ENCODE results near the gene NEK2. TPM values are rescaled to one million over a fixed set of nuclear protein-coding genes. Genes with fewer than 3 reads are reported as not detected.

Gene NEK2
- total and polyA plus RNA-seq, 2 of the 13 experiments (the other 11 are each of a cell fraction or from before 2014, with no cell fraction given): 10.9 to 40.8 TPM

- TF ChIP-seq, protein P1, sequence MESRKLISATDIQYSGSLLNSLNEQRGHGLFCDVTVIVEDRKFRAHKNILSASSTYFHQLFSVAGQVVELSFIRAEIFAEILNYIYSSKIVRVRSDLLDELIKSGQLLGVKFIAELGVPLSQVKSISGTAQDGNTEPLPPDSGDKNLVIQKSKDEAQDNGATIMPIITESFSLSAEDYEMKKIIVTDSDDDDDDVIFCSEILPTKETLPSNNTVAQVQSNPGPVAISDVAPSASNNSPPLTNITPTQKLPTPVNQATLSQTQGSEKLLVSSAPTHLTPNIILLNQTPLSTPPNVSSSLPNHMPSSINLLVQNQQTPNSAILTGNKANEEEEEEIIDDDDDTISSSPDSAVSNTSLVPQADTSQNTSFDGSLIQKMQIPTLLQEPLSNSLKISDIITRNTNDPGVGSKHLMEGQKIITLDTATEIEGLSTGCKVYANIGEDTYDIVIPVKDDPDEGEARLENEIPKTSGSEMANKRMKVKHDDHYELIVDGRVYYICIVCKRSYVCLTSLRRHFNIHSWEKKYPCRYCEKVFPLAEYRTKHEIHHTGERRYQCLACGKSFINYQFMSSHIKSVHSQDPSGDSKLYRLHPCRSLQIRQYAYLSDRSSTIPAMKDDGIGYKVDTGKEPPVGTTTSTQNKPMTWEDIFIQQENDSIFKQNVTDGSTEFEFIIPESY (CRISPR knock-in tag; IDR thresholded peaks at IDR 0.05): no peak
- TF ChIP-seq NFYB (CRISPR knock-in tag; IDR thresholded peaks at IDR 0.05): no peak
- TF ChIP-seq, protein P2, sequence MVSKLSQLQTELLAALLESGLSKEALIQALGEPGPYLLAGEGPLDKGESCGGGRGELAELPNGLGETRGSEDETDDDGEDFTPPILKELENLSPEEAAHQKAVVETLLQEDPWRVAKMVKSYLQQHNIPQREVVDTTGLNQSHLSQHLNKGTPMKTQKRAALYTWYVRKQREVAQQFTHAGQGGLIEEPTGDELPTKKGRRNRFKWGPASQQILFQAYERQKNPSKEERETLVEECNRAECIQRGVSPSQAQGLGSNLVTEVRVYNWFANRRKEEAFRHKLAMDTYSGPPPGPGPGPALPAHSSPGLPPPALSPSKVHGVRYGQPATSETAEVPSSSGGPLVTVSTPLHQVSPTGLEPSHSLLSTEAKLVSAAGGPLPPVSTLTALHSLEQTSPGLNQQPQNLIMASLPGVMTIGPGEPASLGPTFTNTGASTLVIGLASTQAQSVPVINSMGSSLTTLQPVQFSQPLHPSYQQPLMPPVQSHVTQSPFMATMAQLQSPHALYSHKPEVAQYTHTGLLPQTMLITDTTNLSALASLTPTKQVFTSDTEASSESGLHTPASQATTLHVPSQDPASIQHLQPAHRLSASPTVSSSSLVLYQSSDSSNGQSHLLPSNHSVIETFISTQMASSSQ (IDR thresholded peaks at IDR 0.05; ENCODE audit: low read depth): no peak
- TF ChIP-seq, protein P2 (CRISPR knock-in tag; IDR thresholded peaks at IDR 0.05; ENCODE audit: borderline replicate concordance): no peak
Observed at GRCh38 chr1:211724687-211725196, 49.3 kb upstream of the NEK2 start (continued).

DNA sequence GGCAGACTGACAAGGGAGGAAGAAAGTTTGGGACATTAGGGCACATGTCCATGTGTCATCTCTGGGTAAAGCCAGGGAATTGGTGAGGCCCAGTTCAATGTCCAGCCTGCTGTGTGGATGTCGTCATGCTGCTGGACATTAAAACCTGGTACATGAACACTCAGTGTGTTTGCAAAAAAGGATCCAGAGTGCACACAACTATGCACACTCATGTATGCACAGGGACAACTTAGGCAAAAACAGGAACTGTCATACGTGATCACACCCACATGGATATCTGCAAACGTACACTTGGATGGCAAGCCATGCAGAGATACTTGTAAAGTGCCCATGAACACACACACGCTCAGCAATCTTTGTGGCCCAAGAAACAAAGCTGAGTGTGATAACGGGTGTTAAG is 47.9 kb upstream of the NEK2 start:
- CTCF ChIA-PET (ENCODE audit: low intra/inter-chr PET ratio, low total read pairs): no interaction called here
- 0% methylated on average over 5 of the region's 5 CpGs for WGBS (ENCODE audit: low lambda C conversion rate)
- POLR2A ChIA-PET: interaction anchor here (1.2 to 1.8 kb wide), 5 partner anchors 13 to 312 kb away, joined by 3 to 5 read pairs (median 4); partner anchors contain the start of genes DTL and INTS7
- ATAC-seq (peak; percentile 81), FAIRE-seq (peak; percentile 64), DNase-seq (ENCODE audit: low spot score) (peak; percentile 54)
- H3K4me1 ChIP-seq (ENCODE audit: insufficient read depth, low read length): peaks cover 38% of the 10 kb centered on the region
- in situ Hi-C loops (cut with HindIII; ENCODE audit: extremely low pct_ligation_motif_present, low pct_unique_long_range_greater_than_20kb): no loop called here
- no peak overlapping the region for H2AFZ ChIP-seq (ENCODE audit: low read length)
- H3K9ac ChIP-seq (ENCODE audit: insufficient read depth, low read depth, low read length): no peak overlapping the region
- BruUV-seq (replicated peaks): no TSS peak
- no peaks in the 10 kb centered on the region for H3K79me2 ChIP-seq (ENCODE audit: insufficient read depth, low read length)
- H3K4me2 ChIP-seq (ENCODE audit: low read depth, low read length): peak overlapping the region; percentile 71
- H3K27ac ChIP-seq (ENCODE audit: extremely low read length, insufficient read depth, low read length): no peak overlapping the region
- H3K27me3 ChIP-seq (ENCODE audit: control insufficient read depth in 1 of 2, insufficient read depth in 2 of 2, low read length in 2 of 2): no peaks in the 10 kb centered on the region; a peak in 1 of 5 replicates
- H4K20me1 ChIP-seq (ENCODE audit: insufficient read depth, low read length): no peaks in the 10 kb centered on the region
- H3K9me3 ChIP-seq (ENCODE audit: low read length): no peaks in the 10 kb centered on the region
- no peaks in the 10 kb centered on the region for H3K36me3 ChIP-seq (replicated peaks in 1 of 2; ENCODE audit: control insufficient read depth in 1 of 2, insufficient read depth in 2 of 2, low read length in 2 of 2)
- intact Hi-C loops (cut with micrococcal nuclease; ENCODE audit: unreplicated experiment): no loop called here
- peak overlapping the region in 1 of 3 experiments; percentile 24; a peak in 1 of 6 replicates for H3K4me3 ChIP-seq (replicated peaks in 1 of 3; ENCODE audit: insufficient read depth in 1 of 3, low read depth in 2 of 3, low read length in 3 of 3)
- no peak for TF ChIP-seq ZNF652 (CRISPR knock-in tag; IDR thresholded peaks at IDR 0.05; ENCODE audit: borderline replicate concordance, low read depth)
- no peak for TF ChIP-seq GRHL1 (CRISPR knock-in tag; conservative IDR thresholded peaks at IDR 0.05)
- TF ChIP-seq, protein P3, sequence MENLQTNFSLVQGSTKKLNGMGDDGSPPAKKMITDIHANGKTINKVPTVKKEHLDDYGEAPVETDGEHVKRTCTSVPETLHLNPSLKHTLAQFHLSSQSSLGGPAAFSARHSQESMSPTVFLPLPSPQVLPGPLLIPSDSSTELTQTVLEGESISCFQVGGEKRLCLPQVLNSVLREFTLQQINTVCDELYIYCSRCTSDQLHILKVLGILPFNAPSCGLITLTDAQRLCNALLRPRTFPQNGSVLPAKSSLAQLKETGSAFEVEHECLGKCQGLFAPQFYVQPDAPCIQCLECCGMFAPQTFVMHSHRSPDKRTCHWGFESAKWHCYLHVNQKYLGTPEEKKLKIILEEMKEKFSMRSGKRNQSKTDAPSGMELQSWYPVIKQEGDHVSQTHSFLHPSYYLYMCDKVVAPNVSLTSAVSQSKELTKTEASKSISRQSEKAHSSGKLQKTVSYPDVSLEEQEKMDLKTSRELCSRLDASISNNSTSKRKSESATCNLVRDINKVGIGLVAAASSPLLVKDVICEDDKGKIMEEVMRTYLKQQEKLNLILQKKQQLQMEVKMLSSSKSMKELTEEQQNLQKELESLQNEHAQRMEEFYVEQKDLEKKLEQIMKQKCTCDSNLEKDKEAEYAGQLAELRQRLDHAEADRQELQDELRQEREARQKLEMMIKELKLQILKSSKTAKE (CRISPR knock-in tag; IDR thresholded peaks at IDR 0.05; ENCODE audit: borderline replicate concordance): 0 out of 2 replicates have a peak, but pooled peaks have one; percentile 25
- TF ChIP-seq MAF1 (CRISPR knock-in tag; IDR thresholded peaks at IDR 0.05; ENCODE audit: borderline replicate concordance): no peak
- peak; percentile 18; the same call in 1 of the 2 replicates for TF ChIP-seq JUN (CRISPR knock-in tag; IDR thresholded peaks at IDR 0.05)
- no peak for TF ChIP-seq SOX13 (IDR thresholded peaks at IDR 0.05)
- 0 out of 4 replicates have a peak, but pooled peaks of 1 of the 2 experiments have one; percentile 34 for TF ChIP-seq SOX13 (CRISPR knock-in tag; conservative IDR thresholded peaks at IDR 0.05 in 1 of 2, IDR thresholded peaks at IDR 0.05 in 1 of 2)
- TF ChIP-seq, protein P4, sequence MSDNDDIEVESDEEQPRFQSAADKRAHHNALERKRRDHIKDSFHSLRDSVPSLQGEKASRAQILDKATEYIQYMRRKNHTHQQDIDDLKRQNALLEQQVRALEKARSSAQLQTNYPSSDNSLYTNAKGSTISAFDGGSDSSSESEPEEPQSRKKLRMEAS (IDR thresholded peaks at IDR 0.05): peak; percentile 47; the same call in 1 of the 2 replicates

Measured in HepG2 (cell line).